ENCODE measurements around the gene ZNF44.
"Not testable (repeated sequence)": the region's sequence is repeated elsewhere in the genome, so short reads cannot be mapped to it uniquely, and the experiment has no call there.

The ZNF44 gene

DNA sequence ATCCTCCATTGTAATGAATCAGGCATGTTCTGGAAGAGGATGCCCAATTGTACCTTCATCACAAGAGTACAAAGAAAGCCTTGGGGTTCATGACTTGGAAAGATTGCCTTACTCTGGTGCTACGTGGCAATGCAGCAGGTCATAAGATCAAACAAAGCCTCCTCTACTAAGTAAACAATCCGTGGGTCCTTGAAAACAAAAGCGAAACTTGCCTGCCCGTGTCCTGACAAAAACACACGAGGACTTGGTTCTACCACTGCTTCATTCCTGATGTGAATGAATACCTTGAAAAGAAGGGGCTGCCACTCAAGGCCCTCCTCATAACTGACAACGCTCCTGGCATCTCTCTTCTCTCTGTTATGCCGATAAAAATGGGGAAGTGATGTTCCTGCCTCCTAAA, 19.9 kb upstream of the ZNF44 start:
- no peak overlapping the region for H3K27ac ChIP-seq
- TF ChIP-seq, protein P1, sequence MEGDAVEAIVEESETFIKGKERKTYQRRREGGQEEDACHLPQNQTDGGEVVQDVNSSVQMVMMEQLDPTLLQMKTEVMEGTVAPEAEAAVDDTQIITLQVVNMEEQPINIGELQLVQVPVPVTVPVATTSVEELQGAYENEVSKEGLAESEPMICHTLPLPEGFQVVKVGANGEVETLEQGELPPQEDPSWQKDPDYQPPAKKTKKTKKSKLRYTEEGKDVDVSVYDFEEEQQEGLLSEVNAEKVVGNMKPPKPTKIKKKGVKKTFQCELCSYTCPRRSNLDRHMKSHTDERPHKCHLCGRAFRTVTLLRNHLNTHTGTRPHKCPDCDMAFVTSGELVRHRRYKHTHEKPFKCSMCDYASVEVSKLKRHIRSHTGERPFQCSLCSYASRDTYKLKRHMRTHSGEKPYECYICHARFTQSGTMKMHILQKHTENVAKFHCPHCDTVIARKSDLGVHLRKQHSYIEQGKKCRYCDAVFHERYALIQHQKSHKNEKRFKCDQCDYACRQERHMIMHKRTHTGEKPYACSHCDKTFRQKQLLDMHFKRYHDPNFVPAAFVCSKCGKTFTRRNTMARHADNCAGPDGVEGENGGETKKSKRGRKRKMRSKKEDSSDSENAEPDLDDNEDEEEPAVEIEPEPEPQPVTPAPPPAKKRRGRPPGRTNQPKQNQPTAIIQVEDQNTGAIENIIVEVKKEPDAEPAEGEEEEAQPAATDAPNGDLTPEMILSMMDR (conservative IDR thresholded peaks at IDR 0.05) = no peak
- TF ChIP-seq ZFX (IDR thresholded peaks at IDR 0.05) = no peak

DNA sequence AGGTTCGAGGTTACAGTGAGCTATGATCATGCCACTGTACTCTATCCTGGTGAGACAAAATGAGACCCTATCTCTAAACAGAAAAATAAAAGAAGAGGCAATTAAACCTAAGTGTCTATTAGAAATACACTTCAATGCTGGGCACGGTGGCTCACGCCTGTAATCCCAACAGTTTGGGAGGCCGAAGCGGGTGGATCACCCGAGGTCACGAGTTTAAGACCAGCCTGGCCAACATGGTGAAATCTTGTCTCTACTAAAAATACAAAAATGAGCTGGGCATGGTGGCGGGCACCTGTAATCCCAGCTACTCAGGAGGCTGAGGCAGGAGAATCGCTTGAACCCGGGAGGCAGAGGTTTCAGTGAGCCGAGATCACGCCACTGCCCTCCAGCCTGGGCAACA, 14.2 kb upstream of the ZNF44 start:
- H3K27ac ChIP-seq = not testable (repeated sequence)

DNA sequence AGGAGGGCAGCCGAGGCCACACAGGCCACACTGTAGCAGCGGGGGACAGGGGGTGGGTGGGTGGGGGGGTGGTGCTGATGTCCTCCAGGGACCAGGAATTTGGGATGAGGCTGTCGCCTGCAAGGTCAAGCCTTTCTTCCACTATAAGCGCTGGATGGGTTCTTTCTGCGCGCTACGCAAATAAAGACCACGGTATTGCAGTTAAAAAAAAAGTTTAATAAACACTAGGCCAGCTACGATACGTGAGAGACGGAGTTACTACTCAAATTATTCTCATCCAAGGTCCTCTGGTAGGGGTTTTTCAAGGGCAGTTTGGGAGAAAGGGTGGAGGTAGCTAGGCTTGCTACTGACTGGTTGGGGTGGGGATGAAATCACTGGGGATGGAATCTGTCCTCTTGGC, 508 bp upstream of the ZNF44 start:
- no peak for TF ChIP-seq ZFX (IDR thresholded peaks at IDR 0.05)
- TF ChIP-seq, protein P1 (conservative IDR thresholded peaks at IDR 0.05) = no peak
- peak overlapping the region; percentile 97 for H3K27ac ChIP-seq

DNA sequence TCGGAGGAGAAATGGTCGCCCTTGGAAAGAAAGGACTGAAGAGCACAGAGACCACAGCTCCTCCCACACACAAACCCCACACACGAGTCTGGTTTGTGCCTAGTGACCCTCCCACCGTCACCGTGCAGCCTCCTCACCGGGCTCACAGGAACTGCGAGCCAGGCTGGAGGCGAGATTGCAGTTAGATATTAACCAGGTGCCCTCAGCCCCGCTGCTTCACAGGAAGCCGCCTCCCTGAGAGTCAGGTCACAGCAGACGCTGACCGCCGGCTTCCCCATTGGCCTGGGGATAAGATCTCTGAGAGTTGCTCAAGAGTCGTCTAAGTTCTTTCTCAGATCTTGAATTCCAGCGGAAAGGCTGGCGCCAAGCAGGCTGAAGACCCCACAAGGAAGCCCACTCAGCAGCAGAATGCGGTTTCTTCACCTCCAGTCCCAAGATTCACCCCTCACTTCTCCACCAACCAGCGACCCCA, 870 bp downstream of the ZNF44 start:
- H3K27ac ChIP-seq = peak overlapping the region; percentile 97
- TF ChIP-seq, protein P1 (conservative IDR thresholded peaks at IDR 0.05) = no peak
- TF ChIP-seq ZFX (IDR thresholded peaks at IDR 0.05) = no peak

DNA sequence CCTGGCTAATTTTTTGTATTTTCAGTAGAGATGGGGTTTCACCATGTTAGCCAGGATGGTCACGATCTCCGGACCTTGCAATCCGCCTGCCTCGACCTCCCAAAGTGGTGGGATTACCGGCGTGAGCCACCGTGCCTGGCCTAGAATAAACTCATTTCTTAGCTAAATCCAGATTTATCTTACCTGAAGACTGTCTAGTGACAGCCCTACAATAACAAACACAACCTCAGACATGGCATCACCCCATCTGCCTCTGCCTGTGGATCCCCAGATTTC, 5.0 kb downstream of the ZNF44 start:
- no peak overlapping the region for H3K27ac ChIP-seq
- TF ChIP-seq, protein P1 (conservative IDR thresholded peaks at IDR 0.05) = no peak
- no peak for TF ChIP-seq ZFX (IDR thresholded peaks at IDR 0.05)

DNA sequence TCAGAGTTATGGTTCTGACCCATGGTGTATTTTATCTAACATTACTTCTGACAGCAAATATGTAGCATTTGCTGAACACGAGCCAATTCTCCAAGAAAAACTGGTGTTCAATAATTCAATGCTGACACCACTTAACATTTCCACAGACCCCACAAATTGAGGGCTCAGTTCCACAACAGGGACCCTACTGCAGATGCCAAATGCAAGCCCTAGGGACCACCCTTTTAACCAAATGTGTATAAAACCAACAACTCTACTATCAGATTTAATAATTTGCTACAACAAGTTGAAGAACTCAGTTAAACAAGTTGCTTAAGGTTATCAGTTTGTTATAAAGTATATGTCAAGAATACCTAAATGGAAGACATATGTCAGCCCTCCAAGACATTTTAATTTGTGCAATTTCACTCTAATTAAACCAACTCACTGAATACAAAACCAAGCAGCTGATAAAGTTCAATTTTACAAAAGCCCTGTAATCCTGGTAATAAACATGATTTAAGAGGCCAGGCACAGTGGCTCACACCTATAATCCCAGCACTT, 6.7 kb downstream of the ZNF44 start:
- no peak overlapping the region for H3K27ac ChIP-seq
- TF ChIP-seq, protein P1 (conservative IDR thresholded peaks at IDR 0.05) = no peak
- TF ChIP-seq ZFX (IDR thresholded peaks at IDR 0.05) = no peak

DNA sequence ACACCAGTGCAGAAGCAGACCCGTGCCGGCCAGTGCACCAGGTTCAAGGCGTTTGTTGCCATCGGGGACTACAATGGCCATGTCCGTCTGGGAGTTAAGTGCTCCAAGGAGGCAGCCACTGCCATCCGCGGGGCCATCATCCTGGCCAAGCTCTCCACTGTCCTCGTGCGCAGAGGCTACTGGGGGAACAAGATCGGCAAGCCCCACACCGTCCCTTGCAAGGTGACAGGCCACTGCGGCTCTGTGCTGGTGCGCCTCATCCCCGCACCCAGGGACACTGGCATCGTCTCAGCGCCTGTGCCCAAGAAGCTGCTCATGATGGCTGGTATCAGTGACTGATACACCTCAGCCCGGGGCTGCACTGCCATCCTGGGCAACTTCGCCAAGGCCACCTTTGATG, 10.1 kb downstream of the ZNF44 start:
- H3K27ac ChIP-seq = no peak overlapping the region
- no peak for TF ChIP-seq ZFX (IDR thresholded peaks at IDR 0.05)
- TF ChIP-seq, protein P1 (conservative IDR thresholded peaks at IDR 0.05) = no peak

DNA sequence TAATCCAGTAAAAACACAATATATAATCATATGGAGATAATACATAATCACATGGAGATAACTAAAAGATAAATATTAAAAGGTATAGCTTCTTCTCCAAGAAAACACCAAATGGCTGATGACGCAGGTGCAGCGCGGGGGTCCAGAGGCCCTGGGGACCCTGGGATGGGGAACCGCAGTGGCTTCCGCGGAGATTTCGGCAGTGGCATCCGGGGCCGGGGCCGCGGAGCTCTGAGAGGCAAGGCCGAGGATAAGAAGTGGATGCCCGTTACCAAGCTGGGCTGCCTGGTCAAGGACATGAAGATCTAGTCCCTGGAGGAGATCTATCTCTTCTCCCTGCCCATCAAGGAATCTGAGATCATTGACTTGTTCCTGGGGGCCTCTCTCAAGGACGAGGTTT, 10.5 kb downstream of the ZNF44 start:
- TF ChIP-seq ZFX (IDR thresholded peaks at IDR 0.05) = no peak
- TF ChIP-seq, protein P1 (conservative IDR thresholded peaks at IDR 0.05) = no peak

More for the DNA sequence above, 10.5 kb downstream of the ZNF44 start:
- no peak overlapping the region for H3K27ac ChIP-seq

Data from C4-2B (cell line).